Hematopoietic multipotent progenitor cell treated with erythropoietin and hydrocortisone succinate and interleukin-3 and kit ligand, for 15 days (in vitro differentiated cells): ENCODE data around the gene CLCA4.
"Not testable (repeated sequence)": the region's sequence is repeated elsewhere in the genome, so short reads cannot be mapped to it uniquely, and the experiment has no call there.

Experiments used
- DNase-seq: peaks from one replicate; pipeline ENCODE4 v3.0.0-alpha.2; 2015; ENCODE audit warnings: low spot score

Gene CLCA4

DNA sequence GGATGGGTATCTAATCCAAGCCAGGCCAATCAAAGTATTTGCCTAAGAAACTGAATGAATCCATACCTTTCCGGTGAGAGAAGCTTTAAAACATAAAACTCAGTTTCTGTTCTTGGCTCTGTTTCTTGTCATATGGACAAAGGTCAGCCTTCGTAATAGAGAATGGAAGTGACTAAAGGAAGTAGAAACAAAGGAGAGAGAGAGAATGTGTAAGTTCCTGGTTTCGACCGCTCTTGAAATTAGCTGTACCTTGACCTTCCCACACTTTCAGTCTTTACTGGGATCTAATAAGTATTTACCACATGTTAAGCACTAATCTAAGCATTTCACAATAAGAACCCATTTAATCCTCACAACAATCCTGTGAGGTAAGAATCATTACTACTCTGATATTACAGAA, 19.6 kb upstream of the CLCA4 start:
- no peak for DNase-seq

- DNase-seq: no peak
Observed at GRCh38 chr1:86530211-86530845, 16.6 kb upstream of the CLCA4 start.

DNA sequence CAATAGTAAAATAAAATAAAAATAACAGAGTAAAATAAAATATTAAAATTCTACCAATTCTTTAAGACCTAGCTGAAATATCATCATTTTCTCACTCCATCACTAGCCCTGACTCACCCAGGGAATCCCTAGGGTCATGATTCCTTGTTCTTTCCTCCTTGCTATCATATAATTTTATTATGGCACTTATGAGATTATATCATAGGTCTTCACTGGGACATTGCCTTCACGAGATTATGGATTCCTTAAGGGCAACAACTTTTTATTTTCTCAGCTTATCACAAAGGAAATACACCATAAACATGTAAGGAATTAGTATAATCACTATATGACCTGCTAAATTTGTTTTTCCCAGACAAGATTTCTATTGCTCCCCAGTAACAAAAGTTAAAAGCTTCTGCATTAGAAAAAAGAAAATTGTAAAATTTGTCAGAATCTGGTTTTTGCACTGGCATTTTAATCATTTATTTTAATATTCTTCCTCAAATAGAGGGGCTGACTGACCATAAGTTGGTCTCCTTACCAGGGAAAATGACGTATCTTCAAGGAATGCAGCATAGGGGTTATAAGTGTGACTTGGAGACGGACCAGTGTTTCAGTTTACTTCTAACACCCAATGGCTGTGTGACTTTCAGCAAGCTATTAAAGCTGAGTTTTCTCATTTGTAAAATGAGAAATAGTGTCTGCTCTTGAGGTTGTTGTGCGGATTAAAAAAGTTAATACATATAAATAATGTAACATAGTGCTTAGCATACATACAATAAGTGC, 8.8 kb upstream of the CLCA4 start:
- DNase-seq: no peak

GRCh38 chr1:86538775-86539174, 8.1 kb upstream of the CLCA4 start:
- no peak for DNase-seq

GRCh38 chr1:86541859-86542258, 5.0 kb upstream of the CLCA4 start:
- DNase-seq: no peak

GRCh38 chr1:86542631-86543030, 4.2 kb upstream of the CLCA4 start:
- DNase-seq: no peak

DNA sequence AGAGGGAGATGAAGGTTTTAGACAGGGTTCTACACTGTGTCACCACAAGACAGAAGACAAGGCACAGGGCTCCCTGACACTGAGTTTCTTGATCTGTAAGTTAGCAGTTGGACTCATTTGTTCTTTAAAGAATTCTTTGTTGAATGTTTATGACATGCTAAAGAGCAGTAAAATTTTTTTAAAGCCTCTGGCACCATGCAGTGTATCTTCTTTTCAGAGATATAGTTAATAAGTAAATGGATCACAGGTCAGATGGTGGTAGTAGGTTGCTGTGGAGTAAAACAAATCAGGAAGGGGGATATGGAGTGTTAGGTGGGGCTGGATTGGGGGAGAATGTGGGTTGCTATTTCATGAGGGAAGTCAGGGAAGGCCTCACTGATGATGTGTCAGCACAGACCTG, 2.0 kb downstream of the CLCA4 start:
- no peak for DNase-seq

DNA sequence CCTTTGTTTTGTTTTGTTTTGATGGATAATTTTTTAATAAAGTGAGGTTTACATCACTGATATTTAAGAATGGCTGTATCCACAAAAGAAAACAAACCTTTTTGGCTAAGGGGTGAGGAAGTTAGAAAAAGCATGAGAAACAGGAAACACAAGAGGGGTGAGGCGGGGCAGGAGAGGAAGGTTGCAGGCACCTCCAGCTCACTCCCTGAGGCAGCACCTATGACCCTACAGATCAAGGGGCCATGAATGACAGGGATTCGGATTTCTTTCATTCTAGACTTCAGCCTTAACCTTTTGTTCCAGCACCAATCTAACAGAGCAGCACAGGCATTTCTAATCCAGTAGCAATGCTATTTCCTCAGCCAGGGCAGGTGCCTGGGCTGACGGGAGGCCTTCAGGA, 4.4 kb downstream of the CLCA4 start:
- no peak for DNase-seq

DNA sequence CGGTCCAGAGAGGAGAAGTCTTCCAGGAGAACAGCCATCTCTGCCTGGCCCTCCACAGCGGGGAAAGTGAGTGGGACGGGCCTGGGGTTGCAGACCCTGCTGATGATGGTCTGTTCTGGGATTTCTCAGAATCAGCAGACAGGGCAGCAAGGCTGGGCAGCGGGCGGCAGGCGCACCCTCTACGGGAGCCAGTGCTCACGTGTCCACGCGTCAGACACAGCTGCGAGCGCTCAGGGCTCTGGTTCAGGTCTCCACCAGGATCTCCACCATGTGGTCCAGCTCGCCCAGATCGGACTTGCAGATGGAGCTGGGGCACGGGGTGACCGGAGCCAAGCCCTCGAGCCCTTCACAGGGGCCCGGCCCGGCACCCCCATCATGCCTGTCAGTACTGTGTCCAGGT, 5.5 kb downstream of the CLCA4 start:
- DNase-seq: no peak

DNA sequence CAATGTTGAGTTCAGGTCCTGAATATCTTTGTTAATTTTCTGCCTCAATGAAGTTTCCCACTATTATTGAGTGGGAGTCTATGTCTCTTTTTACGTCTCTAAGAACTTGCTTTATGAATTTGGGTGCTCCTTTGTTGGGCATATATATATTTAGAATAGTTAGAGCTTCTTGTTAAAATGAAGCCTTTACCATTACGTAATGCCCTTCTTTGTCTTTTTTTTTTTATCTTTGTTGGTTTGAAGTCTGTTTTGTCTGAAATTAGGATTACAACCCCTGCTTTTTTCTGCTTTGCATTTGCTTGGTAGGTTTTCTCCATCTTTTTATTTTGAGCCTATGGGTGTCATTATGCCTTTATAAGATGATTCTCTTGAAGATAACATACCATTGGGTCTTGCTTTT, 10.9 kb downstream of the CLCA4 start:
- DNase-seq: no peak

- no peak for DNase-seq
Observed at GRCh38 chr1:86563849-86564248, 17.0 kb downstream of the CLCA4 start.

GRCh38 chr1:86567341-86567740, 20.5 kb downstream of the CLCA4 start:
- no peak for DNase-seq

- DNase-seq: no peak
Observed at GRCh38 chr1:86567878-86568277, 21.0 kb downstream of the CLCA4 start.

DNA sequence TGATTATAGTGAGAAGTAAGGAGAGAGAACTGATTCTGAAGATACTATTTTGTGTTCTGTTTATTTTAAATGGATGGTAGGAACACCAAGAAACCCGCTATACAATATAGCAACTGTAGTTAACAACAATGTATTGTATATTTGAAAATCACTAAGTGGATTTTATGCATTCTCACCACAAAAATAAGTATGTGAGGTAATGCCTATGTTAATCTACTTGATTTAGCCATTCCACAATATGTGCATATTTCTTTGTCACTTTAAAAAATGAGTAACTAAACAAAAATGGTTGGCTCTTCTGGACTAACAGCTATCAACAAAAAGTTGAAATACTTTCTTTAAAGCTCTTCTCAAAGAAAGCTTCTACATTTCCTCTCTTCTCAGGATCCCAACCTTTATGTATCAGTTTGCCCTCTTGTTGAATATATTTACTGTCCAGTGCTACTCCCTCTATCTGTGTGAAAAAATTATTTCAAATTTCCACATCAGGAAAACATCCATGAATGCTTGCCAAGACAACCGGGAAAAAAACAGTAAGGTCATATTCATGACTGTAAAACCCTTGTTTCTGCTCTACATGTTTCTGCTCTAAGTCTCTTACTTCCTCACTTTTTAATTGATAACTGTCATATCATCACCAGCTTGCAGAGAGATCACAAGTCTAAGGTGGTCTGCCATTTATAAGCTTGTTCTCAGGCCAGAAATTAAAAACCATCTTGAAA, 27.0 kb downstream of the CLCA4 start:
- no peak for DNase-seq

GRCh38 chr1:86581231-86581630, 34.4 kb downstream of the CLCA4 start:
- no peak for DNase-seq

DNA sequence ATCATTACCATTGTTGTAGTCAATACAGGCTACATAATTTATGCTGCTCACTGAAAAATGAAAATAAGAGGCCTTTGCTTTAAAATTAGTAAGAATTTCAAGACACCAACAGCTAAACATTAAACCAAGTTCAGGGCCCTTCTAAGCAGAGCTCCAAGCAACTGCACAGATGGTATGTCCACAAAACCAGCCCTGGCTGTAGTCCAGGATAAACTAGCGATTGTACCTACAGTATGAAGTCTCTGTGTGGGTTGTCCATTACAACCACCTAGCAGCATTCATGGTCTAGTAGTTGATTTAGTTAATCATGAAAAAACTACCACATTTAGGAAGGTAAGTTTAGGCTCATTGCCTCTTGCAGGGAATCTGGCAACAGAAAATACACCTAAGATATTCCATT, 35.3 kb downstream of the CLCA4 start:
- DNase-seq: no peak

GRCh38 chr1:86583032-86583431, 36.2 kb downstream of the CLCA4 start:
- DNase-seq: no peak

- DNase-seq: no peak
Observed at GRCh38 chr1:86583593-86583992, 36.7 kb downstream of the CLCA4 start.

GRCh38 chr1:86594284-86594770, 47.4 kb downstream of the CLCA4 start:
- no peak for DNase-seq

DNA sequence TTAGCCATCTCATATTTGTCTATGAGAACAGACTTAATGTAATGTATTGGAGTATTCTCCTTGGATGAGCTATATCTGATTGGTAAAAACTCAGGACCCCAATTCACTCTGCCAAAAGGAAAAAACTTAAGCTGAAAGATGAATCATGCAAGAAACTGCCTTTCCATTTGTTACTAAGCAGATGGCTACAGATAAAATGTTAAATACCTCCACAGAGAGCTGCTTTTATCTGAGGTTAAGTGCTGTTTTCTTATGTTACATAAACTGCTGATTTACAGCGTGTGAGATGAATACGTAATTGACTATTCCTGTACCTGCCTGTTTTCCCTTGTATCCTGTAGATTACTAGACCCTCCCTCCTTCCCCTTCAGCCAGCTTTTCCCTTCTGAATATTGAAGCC, 49.3 kb downstream of the CLCA4 start:
- DNase-seq: no peak

DNA sequence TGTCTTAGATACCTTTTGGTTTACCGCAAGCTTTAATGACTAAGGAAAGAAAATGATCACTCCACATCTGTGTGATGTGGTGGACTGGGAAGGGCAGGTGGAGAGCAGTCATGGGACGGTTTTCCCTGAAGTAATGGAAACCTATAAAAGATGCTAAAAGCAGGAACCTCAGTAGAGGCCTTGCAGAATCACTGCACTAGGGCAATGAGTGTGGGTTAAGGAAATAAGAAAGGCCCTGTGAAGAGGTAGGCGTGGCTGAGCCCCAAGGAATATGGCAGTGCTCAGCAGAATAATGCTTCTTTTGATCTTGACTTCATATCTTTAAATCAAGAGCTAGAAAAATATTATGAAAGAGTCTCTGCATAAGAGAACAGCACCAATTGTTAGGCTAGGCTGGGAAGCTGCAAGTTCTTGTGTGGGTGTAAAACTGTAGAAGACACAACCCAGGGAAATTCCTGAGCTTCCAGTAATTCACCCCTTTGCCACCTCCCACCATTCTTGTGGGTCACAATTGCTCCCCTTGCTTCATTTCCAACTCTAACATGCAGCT, 49.9 kb downstream of the CLCA4 start:
- no peak for DNase-seq

GRCh38 chr1:86606080-86606479, 59.2 kb downstream of the CLCA4 start:
- not testable (repeated sequence) for DNase-seq

GRCh38 chr1:86616433-86616832, 69.6 kb downstream of the CLCA4 start:
- no peak for DNase-seq
